DMS79 (cell line): ENCODE data around the gene PTPN5.

ENCODE experiments used
- DNase-seq: peaks from one replicate; lab custom pipeline; 2025; lab: John Stamatoyannopoulos, UW

Gene PTPN5

DNA sequence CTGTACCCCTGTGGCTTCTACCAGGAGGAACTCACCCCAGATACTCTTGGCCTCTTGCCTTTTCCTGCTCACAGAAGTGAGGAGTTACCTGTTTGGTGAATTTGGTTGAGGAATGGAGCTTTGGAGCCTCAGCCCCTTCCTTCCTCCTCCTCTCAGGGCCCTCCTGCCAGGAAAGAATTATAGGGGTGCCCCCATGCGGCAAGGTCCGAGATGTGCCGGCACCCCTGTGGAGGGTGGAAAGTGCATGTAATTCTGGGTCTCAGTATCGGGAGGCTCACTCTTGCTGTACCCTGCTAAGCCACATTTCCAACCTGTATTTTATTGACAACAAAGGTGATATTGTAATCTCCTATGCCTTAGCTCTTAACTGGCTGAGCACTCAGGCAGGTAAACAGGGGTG lies 51.9 kb downstream of the PTPN5 start:
- DNase-seq: no peak

DNA sequence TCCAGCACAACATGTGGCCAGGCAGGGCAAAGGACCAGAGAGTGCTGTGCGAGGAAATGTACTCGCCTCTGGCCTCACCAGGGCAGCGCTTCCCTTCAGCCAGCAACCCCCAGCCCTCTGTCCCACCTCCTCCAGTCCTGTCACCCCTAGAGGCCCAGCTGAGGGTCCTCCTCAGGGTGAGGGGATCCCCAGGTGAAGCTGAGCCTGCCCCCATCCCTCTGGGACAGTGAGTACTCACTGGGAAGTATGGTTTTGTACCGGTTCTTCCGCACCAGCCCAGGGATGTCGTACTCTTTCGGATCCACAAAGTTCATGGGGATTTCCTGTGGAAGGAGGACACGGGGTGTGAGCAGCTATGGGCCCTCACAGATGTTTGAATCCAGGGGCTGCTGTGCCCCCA lies 54.0 kb downstream of the PTPN5 start:
- DNase-seq: no peak

DNA sequence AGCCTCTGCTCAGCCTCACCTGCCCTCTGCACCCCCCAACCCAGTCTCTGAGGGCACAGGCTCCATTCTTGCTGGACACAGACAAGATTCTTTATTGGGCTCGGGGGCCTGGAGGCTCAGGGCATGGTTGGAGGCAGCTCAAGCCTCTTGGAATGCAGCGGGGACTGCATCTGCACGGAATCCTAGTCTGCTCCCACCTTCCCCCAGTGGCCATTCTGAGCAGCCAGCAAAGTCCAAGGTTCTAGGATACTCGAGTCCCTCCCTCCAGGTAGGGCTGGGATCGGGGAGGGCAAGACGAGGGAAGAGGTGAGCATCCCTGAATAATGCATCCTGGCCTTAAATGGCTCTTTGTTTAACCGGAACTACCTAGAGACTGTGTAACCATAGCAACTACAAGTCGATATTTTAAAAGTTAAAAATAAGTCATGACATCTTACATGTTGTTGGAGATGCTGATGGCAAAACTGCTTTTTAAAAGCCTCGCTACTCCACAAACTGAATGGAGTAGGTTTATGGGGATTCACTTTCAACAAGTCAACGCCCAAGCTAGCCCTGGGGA lies 54.9 kb downstream of the PTPN5 start:
- DNase-seq: no peak

DNA sequence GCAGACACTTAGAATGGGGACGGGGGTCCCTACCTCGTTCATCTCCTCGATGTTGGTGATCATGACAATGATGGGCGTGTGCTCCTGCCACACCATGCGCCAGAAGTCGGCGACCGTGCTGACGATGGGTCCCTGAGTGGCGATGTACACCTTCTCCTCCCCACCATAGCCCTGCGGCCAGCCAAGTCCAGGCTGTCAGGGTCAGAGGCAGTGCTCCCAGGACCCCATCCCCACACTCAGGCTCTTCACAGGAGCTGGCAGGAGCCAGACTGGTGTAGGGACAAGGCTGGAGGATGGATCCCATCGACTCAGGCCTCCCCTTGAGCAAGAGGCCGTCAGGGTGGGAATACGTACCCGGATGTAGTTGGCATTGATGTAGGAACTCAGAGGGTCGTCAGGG lies 58.4 kb downstream of the PTPN5 start:
- no peak for DNase-seq

DNA sequence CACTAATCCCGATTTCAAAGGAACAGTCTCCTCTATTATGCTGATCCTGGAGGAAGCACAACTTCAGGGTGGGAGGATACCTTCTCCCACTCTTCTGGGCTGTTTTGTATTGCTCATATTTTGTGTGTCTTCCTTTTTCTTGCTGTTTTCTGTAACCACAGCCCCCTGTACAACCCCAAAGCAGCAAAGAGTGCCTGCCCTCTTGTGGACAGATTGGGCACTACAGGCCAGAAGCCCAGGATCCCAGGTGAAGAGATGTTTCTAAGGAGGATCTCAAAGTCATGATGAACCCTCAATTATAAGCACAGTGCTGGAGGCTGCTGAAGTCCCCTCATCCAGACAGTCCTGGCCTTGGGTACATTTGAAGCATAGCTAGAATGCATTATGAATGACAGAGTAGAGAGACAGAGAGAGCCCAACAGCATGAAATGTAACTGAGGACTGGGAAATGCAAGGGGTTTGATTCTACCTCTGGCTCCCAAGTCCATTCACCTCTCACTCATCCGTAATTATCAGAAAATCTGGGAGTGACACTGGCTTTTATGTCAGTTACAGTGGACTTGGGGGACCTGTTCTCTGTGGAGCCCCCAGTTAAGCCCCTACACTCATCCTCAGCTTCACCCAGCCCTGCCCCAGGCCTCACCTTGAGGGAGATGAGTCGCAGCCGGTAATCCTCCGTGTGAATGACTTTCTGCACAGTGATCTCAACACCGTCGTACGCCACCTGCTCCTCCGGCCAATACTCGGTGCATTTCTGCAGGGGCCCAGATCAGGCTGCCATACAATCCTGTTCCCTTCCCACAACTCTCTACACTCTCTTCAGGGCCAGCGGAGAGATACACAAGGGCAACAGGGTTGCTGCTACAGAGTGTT lies 59.4 kb downstream of the PTPN5 start:
- DNase-seq: peak; percentile 3

DNA sequence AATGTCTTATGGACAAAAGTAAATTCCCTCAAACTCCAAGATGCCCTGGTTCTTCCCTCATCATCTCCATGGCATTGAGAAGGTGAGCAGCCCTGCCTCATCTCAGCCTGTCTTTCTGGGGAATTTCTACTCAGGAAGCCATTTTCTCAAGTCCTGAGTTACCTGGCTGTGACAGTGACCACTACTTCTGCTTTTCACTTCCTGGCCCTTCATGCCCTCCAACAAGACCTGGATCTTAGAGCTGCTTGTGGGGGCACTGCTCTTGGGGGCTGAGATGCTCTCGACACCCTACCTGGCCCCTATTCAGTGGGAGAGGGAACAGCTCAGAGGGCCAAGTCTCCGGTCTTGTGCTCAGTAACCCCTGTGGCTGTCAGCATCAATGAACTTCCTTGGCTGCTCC lies 60.2 kb downstream of the PTPN5 start:
- no peak for DNase-seq

DNA sequence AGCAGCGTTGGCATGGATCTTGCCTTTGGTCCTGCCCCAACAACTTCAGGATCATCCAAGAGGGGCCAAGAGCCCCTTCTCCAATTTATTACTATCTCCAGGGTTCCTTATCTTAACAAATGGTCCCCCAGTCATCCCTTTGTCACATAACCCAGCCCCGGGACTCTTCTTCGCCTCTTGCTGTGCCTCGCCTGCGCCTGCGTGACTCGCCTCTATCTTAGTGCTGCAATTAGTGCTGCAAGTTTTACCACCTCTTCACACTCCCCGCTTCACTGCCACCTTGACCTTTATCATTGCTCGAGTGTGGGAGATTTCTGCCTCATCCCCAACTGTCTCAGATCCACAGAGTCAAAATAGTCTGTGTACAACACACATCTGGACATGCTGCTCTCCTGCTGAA lies 61.6 kb downstream of the PTPN5 start:
- no peak for DNase-seq

DNA sequence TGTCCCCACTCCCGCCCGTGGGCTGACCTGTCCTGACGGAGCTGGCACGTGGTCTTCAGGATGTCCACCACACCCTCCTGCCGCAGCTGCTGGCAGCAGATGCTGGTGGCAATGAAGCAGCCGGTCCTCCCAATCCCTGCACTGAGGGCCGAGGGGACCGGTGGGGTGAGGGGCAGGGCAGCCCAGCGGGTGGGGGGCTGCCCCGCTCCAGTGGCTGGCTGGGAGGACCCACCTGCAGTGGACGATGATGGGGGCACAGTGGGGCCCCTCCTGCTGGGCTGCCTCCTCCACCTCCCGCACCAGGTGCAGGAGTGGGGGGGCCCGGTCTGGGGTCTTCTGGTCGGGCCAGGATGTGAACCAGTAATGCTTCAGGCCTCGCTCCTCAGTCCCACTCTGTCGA lies 62.2 kb downstream of the PTPN5 start:
- no peak for DNase-seq

DNA sequence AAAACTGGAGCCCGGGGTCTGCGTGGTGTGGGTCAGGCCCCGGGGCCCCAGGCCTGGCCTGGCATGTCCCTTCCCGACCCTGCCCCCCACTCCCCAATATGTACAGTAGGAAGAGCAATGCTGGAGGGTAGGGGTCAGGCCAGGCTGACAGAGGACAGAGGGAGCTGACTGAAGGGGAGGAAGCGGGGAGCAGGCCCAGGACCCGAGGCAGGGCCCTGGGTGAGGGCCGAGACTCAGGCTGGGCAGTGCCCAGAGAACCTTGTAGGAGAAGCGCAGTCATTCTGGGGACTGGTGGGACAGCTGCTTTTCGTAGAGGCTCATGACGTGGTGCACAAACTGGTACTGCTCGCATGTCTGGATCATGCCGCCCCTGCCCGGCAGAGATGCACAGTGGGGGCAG lies 62.9 kb downstream of the PTPN5 start:
- no peak for DNase-seq

DNA sequence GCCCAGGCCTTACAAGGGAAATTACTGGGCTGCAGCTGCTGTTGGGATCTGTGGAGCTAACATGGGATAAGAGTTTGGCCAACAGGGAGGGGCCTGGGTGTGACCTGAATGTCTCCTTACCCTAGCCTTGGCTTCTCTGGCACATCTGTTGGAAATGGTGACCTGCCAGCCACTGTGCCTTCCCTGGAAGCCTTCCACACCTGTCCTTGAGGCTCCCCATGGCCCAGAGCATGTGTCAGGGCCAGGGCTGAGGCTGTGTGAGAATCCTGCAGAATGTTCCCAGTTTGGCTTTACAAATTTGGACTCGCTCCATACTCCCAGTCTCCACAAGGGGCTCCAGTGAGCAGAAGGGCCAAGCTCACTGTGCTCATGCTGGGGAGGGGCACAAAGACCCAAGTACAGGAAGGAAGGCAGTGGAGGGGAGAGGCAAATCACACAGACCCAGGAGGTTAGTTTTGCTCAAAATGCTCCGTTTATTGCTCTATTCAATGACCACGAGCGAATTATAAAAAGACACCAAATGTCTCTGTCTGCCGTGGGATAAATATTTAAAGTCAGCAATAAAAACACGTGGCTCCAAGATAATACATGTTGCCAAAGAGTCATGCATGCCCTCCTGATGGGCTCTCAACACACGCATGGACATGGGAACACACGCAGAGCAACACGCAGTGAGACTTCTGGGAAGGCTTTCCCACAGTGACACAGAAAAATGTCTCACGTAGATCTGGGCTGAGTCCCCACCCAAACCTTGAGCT lies 63.9 kb downstream of the PTPN5 start:
- DNase-seq: no peak

DNA sequence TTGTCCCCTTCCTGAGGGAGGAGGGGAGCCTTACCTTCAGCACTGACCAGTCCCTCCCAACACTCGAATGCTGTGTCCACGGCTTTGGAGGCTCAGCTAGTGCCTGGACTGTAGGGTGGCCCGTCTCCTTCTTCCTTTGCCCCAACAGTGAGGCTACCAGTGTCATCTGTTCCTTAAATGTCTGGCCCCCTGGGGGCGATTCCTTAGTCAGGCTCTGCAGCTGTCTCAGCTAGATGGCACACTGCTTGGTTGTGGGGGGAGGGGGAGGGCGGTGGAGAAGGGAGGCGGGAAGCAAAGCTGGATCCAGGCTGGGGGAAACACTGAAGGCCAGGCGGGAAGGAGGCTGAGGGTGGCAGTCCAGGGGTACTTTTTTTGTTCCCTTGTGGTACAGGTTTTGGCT lies 65.6 kb downstream of the PTPN5 start, which contains the start of gene IGSF22:
Gene IGSF22, minus strand, starts transcription at position 149 of the 400 bp plus-strand sequence. CDS start 1,952 bp downstream, outside the sequence.
- DNase-seq: no peak

DNA sequence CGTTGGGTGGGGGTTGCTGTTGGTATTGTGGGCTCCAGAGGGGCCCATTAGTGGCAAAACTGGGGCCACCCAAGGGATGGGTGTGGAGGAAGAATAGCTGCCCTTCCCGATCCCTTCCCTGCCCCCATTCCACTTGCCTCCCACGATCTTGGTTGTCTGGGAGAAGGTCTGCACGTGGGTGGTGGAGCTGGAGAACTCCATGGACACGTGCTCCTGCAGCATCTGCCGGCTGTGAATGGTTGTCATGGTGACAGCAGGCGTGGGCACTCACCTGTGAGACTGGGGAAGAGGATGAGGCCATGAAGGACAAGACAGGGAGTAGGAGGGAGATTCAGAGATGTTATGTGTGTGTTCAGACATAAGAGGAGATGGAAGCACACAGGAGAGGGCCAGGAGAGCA lies 67.6 kb downstream of the PTPN5 start:
- no peak for DNase-seq

DNA sequence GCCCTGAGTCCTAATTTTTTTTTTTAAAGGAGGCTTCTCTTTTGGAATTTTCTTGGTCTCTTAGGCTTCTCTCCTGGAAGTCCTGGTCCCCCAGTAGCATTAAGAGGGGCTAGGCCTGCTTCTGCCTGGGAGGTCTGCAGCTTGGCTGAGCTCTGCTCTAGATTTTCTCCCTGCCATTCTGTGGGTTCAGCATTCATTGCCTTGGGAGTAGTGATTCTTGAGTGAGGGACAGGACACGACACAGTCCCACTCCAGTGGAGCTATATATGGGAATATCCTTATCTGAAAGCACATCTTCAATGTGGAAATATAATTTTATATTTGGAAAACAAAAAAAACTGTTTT lies 69.3 kb downstream of the PTPN5 start:
- no peak for DNase-seq

DNA sequence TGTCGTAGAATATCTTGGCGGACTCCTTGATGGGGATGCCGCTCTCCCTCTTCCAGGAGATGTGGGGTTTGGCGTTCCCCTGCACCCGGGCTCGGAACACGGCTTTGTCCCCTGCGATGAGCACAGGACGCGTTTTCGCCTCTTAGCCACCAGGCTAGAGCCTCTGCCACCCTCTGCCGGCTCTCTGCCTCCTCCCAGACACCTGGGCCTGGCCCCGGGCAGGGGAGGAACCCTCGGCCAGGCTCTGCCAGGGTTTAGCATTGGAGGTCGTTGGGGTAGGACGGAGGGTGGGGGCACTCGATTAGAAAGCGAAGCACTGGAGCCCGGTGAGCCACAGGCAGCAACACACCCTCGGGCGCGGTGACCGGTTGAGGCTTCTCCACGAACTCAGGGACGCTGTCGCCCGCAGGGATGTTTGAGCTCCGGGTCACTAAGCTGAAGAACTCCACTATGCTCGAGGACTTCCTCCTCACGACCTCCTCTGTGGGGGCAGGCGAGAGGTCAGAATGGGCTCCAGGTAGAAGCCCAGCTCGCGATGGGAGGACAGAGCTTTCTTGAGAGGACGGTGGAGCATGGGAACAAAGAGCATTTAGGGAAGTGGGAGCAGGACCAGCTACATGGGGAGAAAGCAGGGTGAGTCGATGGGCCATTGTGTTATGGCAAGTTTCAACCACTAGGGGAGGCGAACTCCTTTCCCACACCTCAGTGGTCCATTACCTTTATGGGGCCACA lies 69.9 kb downstream of the PTPN5 start:
- DNase-seq: no peak

DNA sequence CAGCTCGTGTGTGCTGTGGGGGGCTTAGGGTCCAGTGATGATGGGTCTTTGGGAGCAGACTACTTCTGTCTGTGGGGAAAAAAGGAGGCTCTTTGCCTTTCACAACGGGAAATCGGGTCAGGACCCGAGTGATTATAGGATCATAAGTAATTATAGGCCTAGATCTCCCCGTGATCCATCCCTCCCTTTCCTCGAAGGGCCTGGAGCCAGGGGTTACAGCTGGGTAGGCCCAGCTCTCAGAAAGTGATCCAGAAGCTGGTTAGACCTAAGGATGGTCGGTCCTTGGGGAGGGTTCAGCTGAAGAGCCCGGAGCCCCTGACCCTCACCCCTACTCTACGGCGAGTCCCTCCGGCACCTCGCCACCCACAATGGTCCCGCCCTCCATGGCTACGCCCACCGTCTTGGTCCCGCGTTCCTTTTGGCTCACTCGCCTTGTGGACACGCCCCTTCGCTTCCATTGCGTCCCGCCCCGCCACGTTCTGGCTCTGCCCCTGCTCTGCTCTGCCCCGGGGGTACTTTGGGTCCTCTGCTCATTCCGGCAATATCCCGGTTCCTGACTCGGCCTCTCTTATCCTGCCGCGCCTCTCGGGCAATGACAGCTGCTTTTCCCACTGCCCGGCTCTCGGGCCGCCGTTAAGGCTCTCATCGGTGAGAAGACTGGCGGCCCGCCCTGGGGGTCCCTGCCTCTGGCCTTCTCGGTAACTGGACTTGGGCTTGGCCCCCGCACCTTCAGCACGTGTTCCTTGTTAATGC lies 70.6 kb downstream of the PTPN5 start:
- DNase-seq: peak; percentile 36

DNA sequence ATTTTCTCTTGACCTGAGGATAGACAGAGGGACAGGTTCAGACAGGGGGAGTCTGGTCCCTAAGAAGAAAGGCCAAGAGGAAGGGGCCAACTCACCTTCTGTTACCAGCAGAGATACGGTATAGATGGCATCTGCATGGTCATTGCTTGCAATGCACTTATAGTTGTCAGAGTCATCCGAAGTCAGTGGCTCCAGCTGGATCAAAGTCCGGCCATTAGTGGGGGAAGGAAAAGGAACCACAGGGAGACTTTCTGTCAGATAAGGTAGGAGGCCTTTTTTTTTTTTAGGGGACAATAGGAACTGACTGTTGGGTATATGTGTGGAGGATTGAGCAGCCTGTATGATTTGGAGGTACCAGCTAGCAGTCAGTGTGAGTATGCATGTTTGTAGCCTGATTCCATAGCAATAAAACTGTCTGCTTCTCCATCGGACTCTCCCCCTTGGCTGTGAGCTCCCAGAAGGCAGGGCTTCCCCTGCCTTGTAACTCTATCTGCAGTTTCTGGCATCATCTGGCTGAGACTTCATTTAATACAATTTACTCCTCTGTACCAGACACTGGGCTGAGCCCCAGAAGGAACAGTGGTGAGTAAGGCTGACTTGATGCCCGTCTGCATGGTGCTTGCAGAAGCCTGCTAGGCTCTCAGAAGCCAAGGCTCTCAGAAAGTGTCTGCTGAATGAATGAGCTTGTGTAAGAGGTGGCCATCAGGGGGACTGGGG lies 71.3 kb downstream of the PTPN5 start:
- DNase-seq: no peak

DNA sequence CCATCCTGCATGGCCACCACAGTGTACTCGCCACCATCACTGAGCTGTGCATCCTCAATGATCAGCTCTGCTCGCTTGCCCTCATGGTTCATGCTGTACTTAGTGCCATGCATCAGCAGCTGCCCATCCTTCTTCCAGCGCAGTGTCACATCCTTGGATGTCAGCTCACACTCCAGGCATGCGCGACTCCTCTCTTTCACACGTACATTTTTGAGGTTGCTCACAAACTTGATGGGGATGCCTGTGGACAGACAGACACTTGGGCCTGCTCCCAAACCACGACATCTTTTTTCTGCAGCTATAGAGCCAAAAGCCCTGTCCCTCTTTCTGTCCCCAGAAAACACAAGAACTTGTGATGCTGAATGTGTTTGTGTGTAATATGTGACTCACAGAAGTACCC lies 76.1 kb downstream of the PTPN5 start:
- no peak for DNase-seq

DNA sequence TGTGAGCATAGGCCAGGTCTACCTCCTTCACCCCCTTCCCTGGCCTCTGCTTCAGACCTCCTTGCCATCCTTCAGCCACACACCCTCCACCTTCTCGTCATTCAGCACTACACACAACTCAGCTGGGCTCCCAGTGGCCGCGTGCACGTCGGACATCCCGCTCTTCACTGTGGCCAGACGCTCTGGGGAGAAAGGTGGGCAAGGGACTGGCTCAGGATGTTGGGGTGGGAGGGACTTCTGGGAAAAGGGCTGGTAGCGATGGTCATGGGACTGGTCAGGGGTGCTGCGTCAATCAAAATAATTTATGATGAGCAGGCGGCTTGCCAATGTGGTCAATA lies 77.2 kb downstream of the PTPN5 start:
- DNase-seq: no peak

DNA sequence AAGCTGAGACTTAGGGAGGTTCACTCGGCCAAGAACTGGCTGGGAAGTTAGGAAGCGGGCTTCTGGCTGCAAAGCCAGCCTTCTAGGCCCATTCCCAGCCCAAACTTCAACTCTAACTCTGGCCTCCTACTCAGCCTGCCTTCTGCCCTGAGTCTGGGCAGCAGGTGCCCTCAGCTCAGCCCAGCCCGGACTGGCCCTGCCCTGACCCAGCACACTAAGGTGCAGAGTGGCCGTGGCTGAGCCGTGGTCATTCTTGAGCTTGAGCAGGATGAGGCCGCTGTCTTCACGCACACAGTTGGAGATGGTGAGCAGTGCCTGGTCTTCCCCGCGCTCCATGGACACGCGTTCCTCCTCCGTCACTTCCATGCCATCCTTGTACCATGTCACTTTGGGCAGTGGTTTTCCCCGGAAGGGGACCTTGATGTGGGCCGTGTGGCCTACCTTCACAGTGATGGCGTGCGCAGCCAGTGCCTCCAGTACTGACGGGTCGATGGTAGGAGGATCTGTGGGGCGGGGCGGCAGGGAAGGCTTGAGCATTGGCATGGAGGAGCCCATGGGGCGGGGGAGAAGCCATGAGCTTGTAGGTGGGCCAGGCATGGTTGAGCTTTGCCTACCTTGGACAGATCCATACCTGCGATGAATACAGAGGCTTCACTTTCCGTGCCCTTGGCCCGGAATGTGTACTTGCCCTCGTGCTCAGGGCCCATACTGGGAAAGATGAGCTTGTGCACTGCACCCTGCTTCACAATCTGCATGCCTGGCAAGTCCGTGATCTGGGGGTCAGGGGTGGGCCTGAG lies 77.8 kb downstream of the PTPN5 start:
- no peak for DNase-seq

DNA sequence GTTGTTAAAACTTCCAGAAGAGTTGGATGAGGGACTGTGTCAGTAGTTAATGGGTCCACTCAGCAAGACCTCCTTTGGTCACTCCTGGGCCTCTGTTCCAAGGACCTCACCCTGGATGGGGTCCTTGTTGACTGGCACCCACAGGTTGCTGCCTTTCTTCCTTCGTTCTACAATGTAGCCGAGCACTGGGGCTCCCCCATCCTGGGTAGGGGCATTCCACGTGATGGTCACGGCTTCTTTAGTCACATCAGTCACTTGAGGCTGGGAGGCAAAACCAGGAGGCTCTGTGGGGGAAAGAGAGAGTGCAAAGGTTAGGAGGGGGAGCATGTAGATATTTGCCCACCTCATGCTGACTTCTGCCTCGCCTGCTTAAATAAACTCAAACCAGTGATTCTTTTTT lies 81.1 kb downstream of the PTPN5 start:
- DNase-seq: no peak
